GM12878 (cell line): ENCODE results near the gene CAPN14. TPM values are rescaled to one million over a fixed set of nuclear protein-coding genes. Genes with fewer than 3 reads are reported as not detected.

ENCODE experiments used
- ATAC-seq: fragments of 200-7000 bp; cut with Tn5 transposase; 3 replicates; pipeline ENCODE4 v1.9.1; 2020; ENCODE audit warnings: mild to moderate bottlenecking, moderate library complexity
- BruUV-seq: library from RNA; stranded (reverse); fragments of 400-500 nt; replicated peaks from 2 replicates; lab custom pipeline; 2021; lab: Mats Ljungman, UMichigan
- CTCF ChIA-PET: fragments of 300-600 bp; sonication (Branson Sonifier 250); formaldehyde crosslinking; extraction: SDS; loops from one replicate; lab custom pipeline; 2021; ENCODE audit warnings: inconsistent platforms; lab: Yijun Ruan, JAX
- POLR2A ChIA-PET: fragments of 350-600 bp; formaldehyde crosslinking; extraction: SDS; loops from one replicate; lab custom pipeline; 2021; ENCODE audit warnings: inconsistent platforms; lab: Charles Lee
- RAD21 ChIA-PET: fragments of 300-600 bp; sonication (Branson Sonifier 250); formaldehyde crosslinking; loops from one replicate; lab custom pipeline; 2023; ENCODE audit warnings: antibody characterized with exemption; ENCODE audit not compliant: unreplicated experiment; lab: Charles Lee
- SMC1A ChIA-PET: fragments of 300-600 bp; sonication (Branson Sonifier 250); formaldehyde crosslinking; loops from one replicate; lab custom pipeline; 2023; ENCODE audit not compliant: unreplicated experiment, uncharacterized antibody; lab: Charles Lee
- DNase-seq: peaks from one replicate; pipeline ENCODE4 v3.0.0-alpha.2; 2011; ENCODE audit warnings: low read depth, low spot score
- FAIRE-seq: peaks from 3 replicates; lab custom pipeline; 2011; peaks lifted over from hg19 to GRCh38; lab: Jason Lieb, UNC
- H2AFZ ChIP-seq: 2 replicates; pipeline ENCODE4 v1.6.0; 2011; ENCODE audit warnings: low read depth, low read length, control low read depth; ENCODE audit not compliant: control insufficient read depth
- H3K27ac ChIP-seq: 2 replicates; pipeline ENCODE4 v1.5.1; 2011; ENCODE audit warnings: control low read depth; ENCODE audit not compliant: control insufficient read depth, insufficient read depth
- H3K27me3 ChIP-seq, 2 experiments: replicated peaks in 1 of 2; 2 replicates each; pipeline versions ENCODE4 v1.6.0 to v1.6.1; 2011; ENCODE audit warnings: low read length in 1 of 2; ENCODE audit not compliant: control insufficient read depth in 2 of 2, insufficient read depth in 2 of 2
- H3K36me3 ChIP-seq, 2 experiments: 2 replicates each; pipeline ENCODE4 v1.5.1; 2011; ENCODE audit warnings: low read length in 1 of 2; ENCODE audit not compliant: control insufficient read depth in 2 of 2, insufficient read depth in 2 of 2
- H3K4me1 ChIP-seq: 2 replicates; pipeline ENCODE4 v1.6.1; 2011; ENCODE audit warnings: mild to moderate bottlenecking, low read length, moderate library complexity, mixed read lengths; ENCODE audit not compliant: control insufficient read depth, insufficient read depth
- H3K4me2 ChIP-seq: 2 replicates; pipeline ENCODE4 v1.6.0; 2011; ENCODE audit warnings: control low read depth; ENCODE audit not compliant: control insufficient read depth, insufficient read depth
- H3K4me3 ChIP-seq: fragments of 200-600 bp; sonication (generic); 2 replicates; pipeline ENCODE4 v1.5.1; 2016
- H3K79me2 ChIP-seq: 2 replicates; pipeline ENCODE4 v1.6.0; 2011; ENCODE audit warnings: low read length; ENCODE audit not compliant: control insufficient read depth, insufficient read depth
- H3K9ac ChIP-seq: 2 replicates; pipeline ENCODE4 v1.8.0; 2011; ENCODE audit warnings: low read length, control low read depth, mixed read lengths; ENCODE audit not compliant: control insufficient read depth, insufficient read depth
- H3K9me3 ChIP-seq: replicated peaks from 3 replicates; pipeline ENCODE4 v1.5.1; 2011; ENCODE audit warnings: mild to moderate bottlenecking, low read length; ENCODE audit not compliant: control insufficient read depth, insufficient read depth
- H4K20me1 ChIP-seq: 2 replicates; pipeline ENCODE4 v1.6.0; 2011; ENCODE audit not compliant: control insufficient read depth, insufficient read depth
- CHD4 ChIP-seq: fragments of 200-600 bp; sonication (generic); IDR thresholded peaks from 2 replicates; pipeline ENCODE4 v1.6.1; 2016; ENCODE audit warnings: mild to moderate bottlenecking
- EED ChIP-seq: sonication (generic); IDR thresholded peaks from 2 replicates; pipeline ENCODE4 v1.6.1; 2016; ENCODE audit warnings: antibody characterized with exemption, low read depth
- GATAD2B ChIP-seq: fragments of 450-650 bp; conservative IDR thresholded peaks from 2 replicates; pipeline ENCODE4 v1.6.1; 2017; ENCODE audit warnings: low read depth, mild to moderate bottlenecking, moderate library complexity
- JUND ChIP-seq: IDR thresholded peaks from 2 replicates; pipeline ENCODE4 v1.6.1; 2012; ENCODE audit warnings: low read depth, mild to moderate bottlenecking, low read length, improper control_type of control experiment, moderate library complexity
- NBN ChIP-seq: fragments of 450-650 bp; IDR thresholded peaks from 2 replicates; pipeline ENCODE4 v1.6.1; 2016
- NFYB ChIP-seq: IDR thresholded peaks from 2 replicates; pipeline ENCODE4 v1.6.1; 2011; ENCODE audit warnings: low read depth, mild to moderate bottlenecking, low read length, improper control_type of control experiment, moderate library complexity; ENCODE audit not compliant: insufficient read depth
- SMAD1 ChIP-seq: fragments of 450-650 bp; IDR thresholded peaks from 2 replicates; pipeline ENCODE4 v1.6.1; 2018; ENCODE audit warnings: mild to moderate bottlenecking, low read depth; ENCODE audit not compliant: partially characterized antibody
- SMC3 ChIP-seq: IDR thresholded peaks from 2 replicates; pipeline ENCODE4 v1.6.1; 2011; ENCODE audit warnings: low read length, improper control_type of control experiment, borderline replicate concordance
- SUZ12 ChIP-seq: fragments of 200-600 bp; sonication (generic); IDR thresholded peaks from one replicate; pipeline ENCODE4 v1.6.1; 2018; ENCODE audit warnings: antibody characterized with exemption, mild to moderate bottlenecking; ENCODE audit not compliant: unreplicated experiment
- ZNF207 ChIP-seq: fragments of 450-650 bp; IDR thresholded peaks from 2 replicates; pipeline ENCODE4 v1.6.1; 2014; ENCODE audit warnings: antibody characterized with exemption, mild to moderate bottlenecking, borderline replicate concordance
- ZNF274 ChIP-seq: IDR thresholded peaks from one replicate; pipeline ENCODE4 v1.8.0; 2011; ENCODE audit not compliant: insufficient read length, insufficient read depth
- WGBS: methylation state at CpG from one replicate; pipeline ENCODE4 v1.1.6; 2016; ENCODE audit warnings: low lambda C conversion rate; ENCODE audit not compliant: insufficient replicate concordance, insufficient coverage; ENCODE audit errors: missing lambda C conversion rate; 5-methylcytosine and 5-hydroxymethylcytosine counted together
- in situ Hi-C: fragments of 300-500 bp; cut with MboI; formaldehyde crosslinking; loops from 9 replicates; pipeline ENCODE4 v1.14.3; 2018; ENCODE audit warnings: mixed read lengths
- intact Hi-C: fragments of 100-400 bp; cut with micrococcal nuclease; formaldehyde crosslinking; loops from one replicate; pipeline ENCODE4 v1.14.2; 2022; ENCODE audit not compliant: unreplicated experiment
- polyA plus RNA-seq, 11 experiments: library from polyadenylated mRNA; depleted of rRNA in 4 of 11; unstranded in 6 of 11; stranded (reverse) in 5 of 11; fragments of >200 nt; fragmentation: Nextera tagmentation in 4 of 11; fragmentation: Illumina TruSeq in 1 of 11; extraction: Ambion mirVana in 4 of 11; extraction: Trizol in 1 of 11; gene quantifications; 1 replicate in 1 of 11; 2 replicates in 10 of 11; pipeline versions ENCODE4 v1.2.1 to v1.2.3, GENCODE V29; 2011 to 2016; ENCODE audit warnings: inconsistent platforms in 2 of 11, missing spikeins in 2 of 11, low read depth in 1 of 11
- total RNA-seq, 4 experiments: library from RNA; depleted of rRNA in 3 of 4; stranded (reverse); fragments of >200 nt in 3 of 4; fragmentation: Illumina TruSeq in 1 of 4; extraction: Trizol in 1 of 4; gene quantifications; 2 replicates each; pipeline versions ENCODE4 v1.2.1 to v1.2.3, GENCODE V29; 2013 to 2021
- TF ChIP-seq, protein P1 (sequence below): fragments of 450-650 bp; IDR thresholded peaks from 2 replicates; pipeline ENCODE4 v1.6.1; 2016; ENCODE audit warnings: mild to moderate bottlenecking, moderate library complexity, borderline replicate concordance
- TF ChIP-seq, protein P2 (sequence below): IDR thresholded peaks from 2 replicates; pipeline ENCODE4 v1.6.1; 2012; ENCODE audit warnings: low read length, inconsistent platforms
- TF ChIP-seq, protein P3 (sequence below): fragments of 150-350 bp; IDR thresholded peaks from 2 replicates; pipeline ENCODE4 v1.6.1; 2016; ENCODE audit warnings: low read depth, low read length

Gene CAPN14
- total and polyA plus RNA-seq, 10 of the 15 experiments (the other 5 are each of a cell fraction or from before 2014, with no cell fraction given) = 0.08 to 1.5 (median 1.1) TPM

DNA sequence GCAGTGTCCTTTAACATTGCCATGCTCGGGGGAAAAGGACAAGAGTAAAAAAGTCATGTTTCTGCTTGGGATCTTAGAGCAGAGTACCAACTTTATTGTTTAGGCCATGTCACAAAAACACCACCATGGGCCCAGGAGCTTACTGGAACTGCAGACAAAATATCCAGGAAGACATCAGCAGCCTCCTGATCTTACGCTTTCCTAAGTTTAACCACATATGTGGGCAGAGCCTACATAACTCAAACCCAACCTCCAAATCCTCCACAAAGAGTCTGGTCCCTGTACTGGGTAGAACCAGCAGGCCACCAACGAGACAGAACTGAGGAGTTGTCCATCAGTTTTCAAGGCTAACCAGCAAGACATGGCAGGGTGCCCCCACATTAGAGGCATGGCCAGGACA lies 89.4 kb downstream of the CAPN14 start:
- intact Hi-C loops = no loop called here
- TF ChIP-seq GATAD2B (no peak), ZNF274 (no peak), SMAD1 (no peak), NFYB (no peak), ZNF207 (no peak), NBN (no peak), JUND (no peak), SMC3 (no peak), SUZ12 (no peak), EED (no peak), CHD4 (no peak)
- TF ChIP-seq, protein P1, sequence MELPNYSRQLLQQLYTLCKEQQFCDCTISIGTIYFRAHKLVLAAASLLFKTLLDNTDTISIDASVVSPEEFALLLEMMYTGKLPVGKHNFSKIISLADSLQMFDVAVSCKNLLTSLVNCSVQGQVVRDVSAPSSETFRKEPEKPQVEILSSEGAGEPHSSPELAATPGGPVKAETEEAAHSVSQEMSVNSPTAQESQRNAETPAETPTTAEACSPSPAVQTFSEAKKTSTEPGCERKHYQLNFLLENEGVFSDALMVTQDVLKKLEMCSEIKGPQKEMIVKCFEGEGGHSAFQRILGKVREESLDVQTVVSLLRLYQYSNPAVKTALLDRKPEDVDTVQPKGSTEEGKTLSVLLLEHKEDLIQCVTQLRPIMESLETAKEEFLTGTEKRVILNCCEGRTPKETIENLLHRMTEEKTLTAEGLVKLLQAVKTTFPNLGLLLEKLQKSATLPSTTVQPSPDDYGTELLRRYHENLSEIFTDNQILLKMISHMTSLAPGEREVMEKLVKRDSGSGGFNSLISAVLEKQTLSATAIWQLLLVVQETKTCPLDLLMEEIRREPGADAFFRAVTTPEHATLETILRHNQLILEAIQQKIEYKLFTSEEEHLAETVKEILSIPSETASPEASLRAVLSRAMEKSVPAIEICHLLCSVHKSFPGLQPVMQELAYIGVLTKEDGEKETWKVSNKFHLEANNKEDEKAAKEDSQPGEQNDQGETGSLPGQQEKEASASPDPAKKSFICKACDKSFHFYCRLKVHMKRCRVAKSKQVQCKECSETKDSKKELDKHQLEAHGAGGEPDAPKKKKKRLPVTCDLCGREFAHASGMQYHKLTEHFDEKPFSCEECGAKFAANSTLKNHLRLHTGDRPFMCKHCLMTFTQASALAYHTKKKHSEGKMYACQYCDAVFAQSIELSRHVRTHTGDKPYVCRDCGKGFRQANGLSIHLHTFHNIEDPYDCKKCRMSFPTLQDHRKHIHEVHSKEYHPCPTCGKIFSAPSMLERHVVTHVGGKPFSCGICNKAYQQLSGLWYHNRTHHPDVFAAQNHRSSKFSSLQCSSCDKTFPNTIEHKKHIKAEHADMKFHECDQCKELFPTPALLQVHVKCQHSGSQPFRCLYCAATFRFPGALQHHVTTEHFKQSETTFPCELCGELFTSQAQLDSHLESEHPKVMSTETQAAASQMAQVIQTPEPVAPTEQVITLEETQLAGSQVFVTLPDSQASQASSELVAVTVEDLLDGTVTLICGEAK = no peak
- TF ChIP-seq, protein P2, sequence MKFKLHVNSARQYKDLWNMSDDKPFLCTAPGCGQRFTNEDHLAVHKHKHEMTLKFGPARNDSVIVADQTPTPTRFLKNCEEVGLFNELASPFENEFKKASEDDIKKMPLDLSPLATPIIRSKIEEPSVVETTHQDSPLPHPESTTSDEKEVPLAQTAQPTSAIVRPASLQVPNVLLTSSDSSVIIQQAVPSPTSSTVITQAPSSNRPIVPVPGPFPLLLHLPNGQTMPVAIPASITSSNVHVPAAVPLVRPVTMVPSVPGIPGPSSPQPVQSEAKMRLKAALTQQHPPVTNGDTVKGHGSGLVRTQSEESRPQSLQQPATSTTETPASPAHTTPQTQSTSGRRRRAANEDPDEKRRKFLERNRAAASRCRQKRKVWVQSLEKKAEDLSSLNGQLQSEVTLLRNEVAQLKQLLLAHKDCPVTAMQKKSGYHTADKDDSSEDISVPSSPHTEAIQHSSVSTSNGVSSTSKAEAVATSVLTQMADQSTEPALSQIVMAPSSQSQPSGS = no peak
- TF ChIP-seq, protein P3, sequence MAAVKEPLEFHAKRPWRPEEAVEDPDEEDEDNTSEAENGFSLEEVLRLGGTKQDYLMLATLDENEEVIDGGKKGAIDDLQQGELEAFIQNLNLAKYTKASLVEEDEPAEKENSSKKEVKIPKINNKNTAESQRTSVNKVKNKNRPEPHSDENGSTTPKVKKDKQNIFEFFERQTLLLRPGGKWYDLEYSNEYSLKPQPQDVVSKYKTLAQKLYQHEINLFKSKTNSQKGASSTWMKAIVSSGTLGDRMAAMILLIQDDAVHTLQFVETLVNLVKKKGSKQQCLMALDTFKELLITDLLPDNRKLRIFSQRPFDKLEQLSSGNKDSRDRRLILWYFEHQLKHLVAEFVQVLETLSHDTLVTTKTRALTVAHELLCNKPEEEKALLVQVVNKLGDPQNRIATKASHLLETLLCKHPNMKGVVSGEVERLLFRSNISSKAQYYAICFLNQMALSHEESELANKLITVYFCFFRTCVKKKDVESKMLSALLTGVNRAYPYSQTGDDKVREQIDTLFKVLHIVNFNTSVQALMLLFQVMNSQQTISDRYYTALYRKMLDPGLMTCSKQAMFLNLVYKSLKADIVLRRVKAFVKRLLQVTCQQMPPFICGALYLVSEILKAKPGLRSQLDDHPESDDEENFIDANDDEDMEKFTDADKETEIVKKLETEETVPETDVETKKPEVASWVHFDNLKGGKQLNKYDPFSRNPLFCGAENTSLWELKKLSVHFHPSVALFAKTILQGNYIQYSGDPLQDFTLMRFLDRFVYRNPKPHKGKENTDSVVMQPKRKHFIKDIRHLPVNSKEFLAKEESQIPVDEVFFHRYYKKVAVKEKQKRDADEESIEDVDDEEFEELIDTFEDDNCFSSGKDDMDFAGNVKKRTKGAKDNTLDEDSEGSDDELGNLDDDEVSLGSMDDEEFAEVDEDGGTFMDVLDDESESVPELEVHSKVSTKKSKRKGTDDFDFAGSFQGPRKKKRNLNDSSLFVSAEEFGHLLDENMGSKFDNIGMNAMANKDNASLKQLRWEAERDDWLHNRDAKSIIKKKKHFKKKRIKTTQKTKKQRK = no peak
- TF ChIP-seq, all 136 proteins: peak for 0
- no peak for FAIRE-seq
- Histone ChIP-seq H3K36me3 (peaks cover 0 to 2% of the 10 kb centered on the region in 2 experiments; a peak in 1 of 4 replicates), H3K27ac (no peak overlapping the region), H3K4me3 (no peak overlapping the region), H4K20me1 (no peaks in the 10 kb centered on the region), H3K9me3 (no peaks in the 10 kb centered on the region), H2AFZ (no peak overlapping the region), H3K27me3 (no peaks in the 10 kb centered on the region), H3K4me1 (no peaks in the 10 kb centered on the region), H3K9ac (no peak overlapping the region), H3K79me2 (no peaks in the 10 kb centered on the region), H3K4me2 (no peak overlapping the region)
- ATAC-seq = no peak
- 13% methylated on average over 3 of the region's 3 CpGs for WGBS
- in situ Hi-C loops = no loop called here
- RAD21 ChIA-PET = no interaction called here
- SMC1A ChIA-PET = no interaction called here
- BruUV-seq = no TSS peak
- no peak for DNase-seq
- POLR2A ChIA-PET = no interaction called here
- CTCF ChIA-PET = interaction anchor here (4.2 kb wide), 1 partner anchor 43 kb away, joined by 11 read pairs; no protein-coding TSS in a partner anchor
